Measurements from ENCODE around the gene FAM177A1.

The FAM177A1 gene

GRCh38 chr14:35123388-35123703, 77.3 kb downstream of the FAM177A1 start:
- peak; percentile 19 for DNase-seq (ENCODE audit: low spot score)

- DNase-seq (ENCODE audit: low spot score): no peak
Measured at GRCh38 chr14:35124127-35124526, 78.1 kb downstream of the FAM177A1 start.

Measured in NAMALWA (cell line).